PC-3 (cell line): Measurements from ENCODE around the gene FAM83G. TPM values are rescaled to one million over a fixed set of nuclear protein-coding genes. Genes with fewer than 3 reads are reported as not detected.

Source experiments
- ATAC-seq: fragments of 200-7000 bp; cut with Tn5 transposase; 2 replicates; pipeline ENCODE4 v1.9.1; 2020; ENCODE audit warnings: mild to moderate bottlenecking, moderate library complexity
- BruUV-seq: library from RNA; stranded (reverse); fragments of 400-500 nt; replicated peaks from 2 replicates; lab custom pipeline; 2021; lab: Mats Ljungman, UMichigan
- CTCF ChIA-PET: fragments of 300-600 bp; sonication (Branson Sonifier 250); formaldehyde crosslinking; loops from one replicate; lab custom pipeline; 2022; ENCODE audit warnings: antibody characterized with exemption; lab: Charles Lee
- POLR2A ChIA-PET: fragments of 300-600 bp; sonication (Branson Sonifier 250); formaldehyde crosslinking; loops from one replicate; lab custom pipeline; 2022; ENCODE audit warnings: antibody characterized with exemption; ENCODE audit not compliant: unreplicated experiment; lab: Charles Lee
- DNase-seq: peaks from one replicate; pipeline ENCODE4 v3.0.0-alpha.2; 2015
- H2AFZ ChIP-seq: fragments of 300-600 bp; sonication (generic); 2 replicates; pipeline ENCODE4 v1.6.0; 2016; ENCODE audit warnings: antibody characterized with exemption, low read length
- H3F3A ChIP-seq: fragments of 300-600 bp; sonication (generic); one replicate; pipeline ENCODE4 v1.6.0; 2017; ENCODE audit warnings: antibody characterized with exemption, low read length, control low read depth, mild to moderate bottlenecking; ENCODE audit not compliant: unreplicated experiment
- H3K27ac ChIP-seq: fragments of 300-600 bp; sonication (generic); 2 replicates; pipeline ENCODE4 v1.5.1; 2016; ENCODE audit warnings: mild to moderate bottlenecking, low read length
- H3K27me3 ChIP-seq: fragments of 300-600 bp; sonication (generic); 2 replicates; pipeline ENCODE4 v1.6.1; 2016; ENCODE audit warnings: low read length, mixed read lengths
- H3K36me3 ChIP-seq: fragments of 300-600 bp; sonication (generic); 2 replicates; pipeline ENCODE4 v1.6.1; 2016; ENCODE audit warnings: low read depth, mixed run types, low read length, mixed read lengths
- H3K4me1 ChIP-seq: fragments of 300-600 bp; sonication (generic); 2 replicates; pipeline ENCODE4 v1.5.1; 2016; ENCODE audit warnings: low read length; ENCODE audit not compliant: insufficient read depth
- H3K4me2 ChIP-seq: fragments of 300-600 bp; sonication (generic); 2 replicates; pipeline ENCODE4 v1.6.0; 2016; ENCODE audit warnings: low read length
- H3K4me3 ChIP-seq: fragments of 300-600 bp; sonication (generic); 2 replicates; pipeline ENCODE4 v1.5.1; 2016; ENCODE audit warnings: mild to moderate bottlenecking, low read length, mixed read lengths
- H3K79me2 ChIP-seq: fragments of 300-600 bp; sonication (generic); 2 replicates; pipeline ENCODE4 v1.6.1; 2017; ENCODE audit warnings: low read length, mixed read lengths
- H3K9ac ChIP-seq: fragments of 300-600 bp; sonication (generic); 2 replicates; pipeline ENCODE4 v1.6.0; 2016; ENCODE audit warnings: mild to moderate bottlenecking, low read length
- H3K9me2 ChIP-seq: fragments of 300-600 bp; sonication (generic); replicated peaks from 2 replicates; pipeline ENCODE4 v1.6.1; 2016; ENCODE audit warnings: mixed run types, low read length, mixed read lengths
- H3K9me3 ChIP-seq: fragments of 300-600 bp; sonication (generic); 2 replicates; pipeline ENCODE4 v1.6.1; 2016; ENCODE audit warnings: low read length, mixed read lengths
- H4K20me1 ChIP-seq: fragments of 300-600 bp; sonication (generic); 2 replicates; pipeline ENCODE4 v1.6.1; 2016; ENCODE audit warnings: low read length, mixed read lengths
- CTCF ChIP-seq: fragments of 300-600 bp; sonication (generic); conservative IDR thresholded peaks from 2 replicates; pipeline ENCODE4 v1.5.1; 2017; ENCODE audit warnings: antibody characterized with exemption, low read depth, mild to moderate bottlenecking, low read length
- EZH2 ChIP-seq: fragments of 300-600 bp; sonication (generic); IDR thresholded peaks from one replicate; pipeline ENCODE4 v1.6.1; 2017; ENCODE audit warnings: antibody characterized with exemption, mild to moderate bottlenecking, low read length; ENCODE audit not compliant: unreplicated experiment
- EZH2phosphoT487 ChIP-seq: fragments of 300-600 bp; sonication (generic); IDR thresholded peaks from 2 replicates; pipeline ENCODE4 v1.6.1; 2018; ENCODE audit warnings: mild to moderate bottlenecking, antibody characterized with exemption, low read length, borderline replicate concordance
- intact Hi-C: fragments of 100-400 bp; cut with micrococcal nuclease; formaldehyde crosslinking; loops from 2 replicates; pipeline ENCODE4 v1.9.0; 2023
- total RNA-seq: library from RNA; depleted of rRNA; stranded (reverse); fragments of >200 nt; gene quantifications from 2 replicates; pipeline ENCODE4 v1.2.3, GENCODE V29; 2014

Gene FAM83G
- total RNA-seq, 1 experiment from 2014 or later = 0.26 TPM

- POLR2A ChIA-PET = no interaction called here
- Histone ChIP-seq H3K27ac (no peak overlapping the region), H3K4me1 (no peaks in the 10 kb centered on the region), H3K27me3 (no peaks in the 10 kb centered on the region), H4K20me1 (no peaks in the 10 kb centered on the region), H3K79me2 (no peaks in the 10 kb centered on the region), H3F3A (no peaks in the 10 kb centered on the region), H3K9me3 (no peaks in the 10 kb centered on the region), H3K4me2 (no peak overlapping the region), H3K9ac (no peak overlapping the region), H3K4me3 (no peak overlapping the region), H3K36me3 (no peaks in the 10 kb centered on the region), H2AFZ (no peak overlapping the region), H3K9me2 (no peaks in the 10 kb centered on the region)
- CTCF ChIA-PET = no interaction called here
- DNase-seq (no peak), ATAC-seq (no peak)
- TF ChIP-seq CTCF (no peak), EZH2phosphoT487 (no peak)
- no TSS peak for BruUV-seq
- intact Hi-C loops = no loop called here
Measured at GRCh38 chr17:18991531-18992315, 12.8 kb downstream of the FAM83G start.

GRCh38 chr17:18990331-18990730, 14.2 kb downstream of the FAM83G start:
- POLR2A ChIA-PET = no interaction called here
- intact Hi-C loops = no loop called here
- no peaks in the 10 kb centered on the region for H3K79me2 ChIP-seq

More at GRCh38 chr17:18990331-18990730, 14.2 kb downstream of the FAM83G start:
- Histone ChIP-seq H3K36me3 (no peaks in the 10 kb centered on the region), H4K20me1 (no peaks in the 10 kb centered on the region), H3K9me2 (no peaks in the 10 kb centered on the region), H3K9ac (no peak overlapping the region), H3K4me3 (no peak overlapping the region), H3K27me3 (no peaks in the 10 kb centered on the region), H3K4me2 (no peak overlapping the region), H3K4me1 (no peaks in the 10 kb centered on the region), H3F3A (no peaks in the 10 kb centered on the region), H2AFZ (no peak overlapping the region), H3K27ac (no peak overlapping the region), H3K9me3 (no peaks in the 10 kb centered on the region)
- BruUV-seq = no TSS peak
- TF ChIP-seq CTCF (no peak), EZH2phosphoT487 (no peak), EZH2 (no peak)
- CTCF ChIA-PET = no interaction called here
- DNase-seq (no peak), ATAC-seq (no peak)
